LNCAP (cell line): Measurements from ENCODE around the gene CRISPLD2.

Experiments used
- TF ChIP-seq, protein P1 (sequence below): fragments of 450-650 bp; IDR thresholded peaks from 2 replicates; pipeline ENCODE4 v1.5.1; 2017; ENCODE audit warnings: mild to moderate bottlenecking

CRISPLD2 gene

GRCh38 chr16:84811529-84811928 is 8.3 kb upstream of the CRISPLD2 start:
- TF ChIP-seq, protein P1, sequence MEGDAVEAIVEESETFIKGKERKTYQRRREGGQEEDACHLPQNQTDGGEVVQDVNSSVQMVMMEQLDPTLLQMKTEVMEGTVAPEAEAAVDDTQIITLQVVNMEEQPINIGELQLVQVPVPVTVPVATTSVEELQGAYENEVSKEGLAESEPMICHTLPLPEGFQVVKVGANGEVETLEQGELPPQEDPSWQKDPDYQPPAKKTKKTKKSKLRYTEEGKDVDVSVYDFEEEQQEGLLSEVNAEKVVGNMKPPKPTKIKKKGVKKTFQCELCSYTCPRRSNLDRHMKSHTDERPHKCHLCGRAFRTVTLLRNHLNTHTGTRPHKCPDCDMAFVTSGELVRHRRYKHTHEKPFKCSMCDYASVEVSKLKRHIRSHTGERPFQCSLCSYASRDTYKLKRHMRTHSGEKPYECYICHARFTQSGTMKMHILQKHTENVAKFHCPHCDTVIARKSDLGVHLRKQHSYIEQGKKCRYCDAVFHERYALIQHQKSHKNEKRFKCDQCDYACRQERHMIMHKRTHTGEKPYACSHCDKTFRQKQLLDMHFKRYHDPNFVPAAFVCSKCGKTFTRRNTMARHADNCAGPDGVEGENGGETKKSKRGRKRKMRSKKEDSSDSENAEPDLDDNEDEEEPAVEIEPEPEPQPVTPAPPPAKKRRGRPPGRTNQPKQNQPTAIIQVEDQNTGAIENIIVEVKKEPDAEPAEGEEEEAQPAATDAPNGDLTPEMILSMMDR, result no peak

- TF ChIP-seq, protein P1, result no peak
Measured at GRCh38 chr16:84813141-84813934, 6.4 kb upstream of the CRISPLD2 start.

GRCh38 chr16:84815462-84815861 is 4.3 kb upstream of the CRISPLD2 start:
- TF ChIP-seq, protein P1, result no peak

- TF ChIP-seq, protein P1, result no peak
Measured at GRCh38 chr16:84816023-84816422, 3.8 kb upstream of the CRISPLD2 start.

GRCh38 chr16:84816485-84816884 is 3.3 kb upstream of the CRISPLD2 start:
- TF ChIP-seq, protein P1, result no peak

GRCh38 chr16:84817206-84817605 is 2.6 kb upstream of the CRISPLD2 start:
- TF ChIP-seq, protein P1, result no peak

GRCh38 chr16:84817613-84818012 is 2.2 kb upstream of the CRISPLD2 start:
- TF ChIP-seq, protein P1, result no peak
